Measurements from ENCODE around the gene MMRN2.

- TF ChIP-seq, protein P1, sequence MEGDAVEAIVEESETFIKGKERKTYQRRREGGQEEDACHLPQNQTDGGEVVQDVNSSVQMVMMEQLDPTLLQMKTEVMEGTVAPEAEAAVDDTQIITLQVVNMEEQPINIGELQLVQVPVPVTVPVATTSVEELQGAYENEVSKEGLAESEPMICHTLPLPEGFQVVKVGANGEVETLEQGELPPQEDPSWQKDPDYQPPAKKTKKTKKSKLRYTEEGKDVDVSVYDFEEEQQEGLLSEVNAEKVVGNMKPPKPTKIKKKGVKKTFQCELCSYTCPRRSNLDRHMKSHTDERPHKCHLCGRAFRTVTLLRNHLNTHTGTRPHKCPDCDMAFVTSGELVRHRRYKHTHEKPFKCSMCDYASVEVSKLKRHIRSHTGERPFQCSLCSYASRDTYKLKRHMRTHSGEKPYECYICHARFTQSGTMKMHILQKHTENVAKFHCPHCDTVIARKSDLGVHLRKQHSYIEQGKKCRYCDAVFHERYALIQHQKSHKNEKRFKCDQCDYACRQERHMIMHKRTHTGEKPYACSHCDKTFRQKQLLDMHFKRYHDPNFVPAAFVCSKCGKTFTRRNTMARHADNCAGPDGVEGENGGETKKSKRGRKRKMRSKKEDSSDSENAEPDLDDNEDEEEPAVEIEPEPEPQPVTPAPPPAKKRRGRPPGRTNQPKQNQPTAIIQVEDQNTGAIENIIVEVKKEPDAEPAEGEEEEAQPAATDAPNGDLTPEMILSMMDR (IDR thresholded peaks at IDR 0.05; ENCODE audit: poor library complexity, severe bottlenecking), result no peak
- TF ChIP-seq MXI1 (conservative IDR thresholded peaks at IDR 0.05; ENCODE audit: poor library complexity, severe bottlenecking) (no peak), TAF1 (IDR thresholded peaks at IDR 0.05; ENCODE audit: low read depth) (no peak), REST (IDR thresholded peaks at IDR 0.05; ENCODE audit: borderline replicate concordance) (no peak), POLR2AphosphoS5 (IDR thresholded peaks at IDR 0.05) (no peak), RAD21 (conservative IDR thresholded peaks at IDR 0.05) (no peak), EZH2 (IDR thresholded peaks at IDR 0.05; ENCODE audit: borderline replicate concordance, insufficient read depth, low read length, poor library complexity, severe bottlenecking) (no peak), SMC3 (conservative IDR thresholded peaks at IDR 0.05; ENCODE audit: poor library complexity) (no peak), EP300 (conservative IDR thresholded peaks at IDR 0.05; ENCODE audit: poor library complexity, severe bottlenecking) (no peak)
These were observed 13.9 kb downstream of the MMRN2 start for GRCh38 chr10:86943316-86944030.
